AG10803 (cell line): ENCODE measurements around the gene LMTK3.

ENCODE experiments used
- DNase-seq: peaks from one replicate; pipeline ENCODE4 v3.0.0; 2010; ENCODE audit warnings: low read depth
- H3K4me3 ChIP-seq: 2 replicates; pipeline ENCODE4 v1.5.1; 2011; ENCODE audit warnings: mild to moderate bottlenecking, low read length, control low read depth
- TF ChIP-seq, protein P1 (sequence below): conservative IDR thresholded peaks from 2 replicates; pipeline ENCODE4 v1.5.1; 2011; ENCODE audit warnings: mild to moderate bottlenecking, low read length, control low read depth, inconsistent platforms

The LMTK3 gene

DNA sequence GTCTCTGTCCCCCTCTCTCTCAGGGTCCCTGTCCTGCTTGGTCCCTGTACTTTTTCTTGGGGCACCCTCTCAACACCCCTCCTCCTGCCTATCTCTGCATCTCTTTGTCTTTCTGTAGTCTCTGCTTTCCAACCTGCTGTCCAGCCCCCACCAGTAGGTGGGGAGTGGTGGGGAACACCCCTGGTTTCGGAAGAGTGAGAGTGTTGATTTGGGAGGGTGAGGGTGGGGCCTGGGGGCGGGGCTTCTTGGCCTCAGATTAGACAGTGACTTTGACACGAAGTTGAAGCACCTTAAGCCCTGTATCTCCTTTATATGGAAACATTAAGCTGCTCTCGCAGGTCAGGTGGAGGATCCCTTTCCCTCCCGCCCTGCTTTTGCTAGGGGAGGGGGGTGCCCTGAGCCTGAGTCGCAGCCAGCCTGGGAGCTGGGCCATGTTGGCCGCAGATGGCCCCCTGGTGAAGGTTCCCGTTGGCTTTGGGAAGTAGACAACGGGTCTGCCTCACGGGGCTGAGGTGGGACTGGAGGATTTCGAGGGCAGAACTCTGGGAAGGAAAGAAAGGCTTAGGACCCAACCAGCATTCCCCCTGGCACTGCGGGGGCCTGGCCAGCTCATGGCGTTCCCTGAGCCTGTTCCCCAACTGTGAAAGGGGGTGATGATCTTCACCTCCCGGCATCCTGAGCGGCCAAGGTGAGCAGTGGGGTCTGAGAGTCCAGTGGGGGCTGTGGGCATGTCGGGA, 56.3 kb downstream of the LMTK3 start, which contains the start of gene KCNJ14:
Gene KCNJ14, plus strand, starts transcription at position 404 of the 737 bp plus-strand sequence. CDS start 6,151 bp downstream, outside the sequence.
- no peak for DNase-seq
- H3K4me3 ChIP-seq = no peak within 1 kb of the TSS
- TF ChIP-seq, protein P1, sequence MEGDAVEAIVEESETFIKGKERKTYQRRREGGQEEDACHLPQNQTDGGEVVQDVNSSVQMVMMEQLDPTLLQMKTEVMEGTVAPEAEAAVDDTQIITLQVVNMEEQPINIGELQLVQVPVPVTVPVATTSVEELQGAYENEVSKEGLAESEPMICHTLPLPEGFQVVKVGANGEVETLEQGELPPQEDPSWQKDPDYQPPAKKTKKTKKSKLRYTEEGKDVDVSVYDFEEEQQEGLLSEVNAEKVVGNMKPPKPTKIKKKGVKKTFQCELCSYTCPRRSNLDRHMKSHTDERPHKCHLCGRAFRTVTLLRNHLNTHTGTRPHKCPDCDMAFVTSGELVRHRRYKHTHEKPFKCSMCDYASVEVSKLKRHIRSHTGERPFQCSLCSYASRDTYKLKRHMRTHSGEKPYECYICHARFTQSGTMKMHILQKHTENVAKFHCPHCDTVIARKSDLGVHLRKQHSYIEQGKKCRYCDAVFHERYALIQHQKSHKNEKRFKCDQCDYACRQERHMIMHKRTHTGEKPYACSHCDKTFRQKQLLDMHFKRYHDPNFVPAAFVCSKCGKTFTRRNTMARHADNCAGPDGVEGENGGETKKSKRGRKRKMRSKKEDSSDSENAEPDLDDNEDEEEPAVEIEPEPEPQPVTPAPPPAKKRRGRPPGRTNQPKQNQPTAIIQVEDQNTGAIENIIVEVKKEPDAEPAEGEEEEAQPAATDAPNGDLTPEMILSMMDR = no peak

DNA sequence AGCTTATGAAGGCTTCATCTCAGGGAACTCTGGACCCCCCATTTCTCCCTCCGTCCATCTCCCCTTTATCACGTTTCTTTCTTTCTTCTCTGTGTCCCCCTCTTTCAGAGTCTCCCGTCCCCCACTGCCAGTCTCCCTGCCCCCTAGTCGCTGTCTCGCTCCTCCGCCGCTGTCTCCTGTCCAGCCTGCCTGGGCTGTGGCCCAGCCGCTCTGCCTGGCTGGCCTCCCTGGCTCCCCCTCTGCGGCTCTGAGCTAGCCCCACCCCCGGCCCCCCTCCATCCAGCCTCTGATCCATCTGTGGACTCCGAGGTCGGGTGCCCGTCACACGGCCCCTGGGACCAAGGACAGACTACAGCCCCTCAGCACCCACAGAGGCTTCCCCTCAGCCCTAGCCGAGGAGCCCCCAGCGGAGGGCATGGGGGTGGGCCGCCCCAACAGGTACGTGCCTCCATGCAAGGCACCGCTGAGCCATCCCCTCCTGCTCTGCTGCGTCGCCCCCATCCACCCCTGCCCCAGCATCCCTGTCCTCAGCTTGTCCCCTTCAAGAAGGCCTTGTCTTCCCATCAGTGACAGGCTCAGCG, 57.4 kb downstream of the LMTK3 start:
- TF ChIP-seq, protein P1 = no peak
- DNase-seq = no peak
- H3K4me3 ChIP-seq = no peak overlapping the region

DNA sequence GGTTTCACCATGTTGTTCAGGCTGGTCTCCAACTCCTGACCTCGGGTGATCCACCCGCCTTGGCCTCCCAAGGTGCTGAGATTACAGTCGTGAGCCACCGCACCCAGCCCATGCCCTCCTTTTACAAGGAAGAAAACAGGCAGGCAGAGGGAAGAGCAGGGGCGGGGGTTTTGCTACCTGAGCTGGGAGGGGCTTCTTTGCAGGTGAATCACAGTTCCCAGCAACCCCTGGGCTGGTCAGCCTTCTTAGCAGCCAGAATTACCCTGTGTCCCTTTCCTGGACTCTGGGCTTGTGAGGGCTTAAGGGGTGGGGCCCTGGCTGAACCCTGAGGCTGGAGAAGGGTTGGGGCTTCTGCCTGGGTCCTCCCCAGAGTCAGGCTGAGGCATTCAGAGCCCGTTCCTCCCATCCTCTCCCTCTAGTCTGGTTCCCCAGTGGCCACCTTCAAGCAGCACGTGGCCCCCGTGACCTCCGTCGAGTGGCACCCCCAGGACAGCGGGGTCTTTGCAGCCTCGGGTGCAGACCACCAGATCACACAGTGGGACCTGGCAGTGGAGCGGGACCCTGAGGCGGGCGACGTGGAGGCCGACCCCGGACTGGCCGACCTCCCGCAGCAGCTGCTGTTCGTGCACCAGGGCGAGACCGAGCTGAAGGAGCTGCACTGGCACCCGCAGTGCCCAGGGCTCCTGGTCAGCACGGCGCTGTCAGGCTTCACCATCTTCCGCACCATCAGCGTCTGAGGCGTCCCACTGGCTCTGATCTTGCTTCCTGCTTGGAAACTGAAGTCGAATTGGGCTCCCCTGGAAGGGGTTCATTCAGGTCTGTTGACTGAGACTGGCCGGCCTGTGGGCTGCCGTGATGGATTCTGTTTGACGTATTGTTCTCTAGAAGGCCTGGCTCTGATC, 59.1 kb downstream of the LMTK3 start:
- TF ChIP-seq, protein P1 = no peak
- no peak for DNase-seq
- H3K4me3 ChIP-seq = no peak overlapping the region

DNA sequence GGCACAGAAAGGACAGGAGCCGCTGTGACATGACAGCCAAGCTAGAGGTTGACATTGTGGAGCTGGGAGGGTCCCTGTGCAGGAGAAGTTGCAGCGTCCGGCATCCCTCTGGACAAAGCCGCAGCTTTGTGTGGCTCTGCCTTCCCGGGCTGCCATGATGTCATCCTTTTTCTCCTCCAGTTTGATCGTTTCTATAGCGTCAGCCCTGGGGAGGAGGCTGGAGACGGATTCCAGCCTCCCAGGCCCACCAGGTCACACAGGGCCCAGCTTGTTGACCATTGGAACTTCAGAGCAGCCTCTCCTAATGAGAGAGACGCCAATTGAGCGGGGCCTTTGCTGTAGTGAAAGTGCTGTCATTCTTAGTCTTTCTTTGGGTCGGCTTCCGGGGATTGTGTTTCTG, 60.0 kb downstream of the LMTK3 start:
- H3K4me3 ChIP-seq = no peak overlapping the region
- no peak for DNase-seq
- TF ChIP-seq, protein P1 = no peak

DNA sequence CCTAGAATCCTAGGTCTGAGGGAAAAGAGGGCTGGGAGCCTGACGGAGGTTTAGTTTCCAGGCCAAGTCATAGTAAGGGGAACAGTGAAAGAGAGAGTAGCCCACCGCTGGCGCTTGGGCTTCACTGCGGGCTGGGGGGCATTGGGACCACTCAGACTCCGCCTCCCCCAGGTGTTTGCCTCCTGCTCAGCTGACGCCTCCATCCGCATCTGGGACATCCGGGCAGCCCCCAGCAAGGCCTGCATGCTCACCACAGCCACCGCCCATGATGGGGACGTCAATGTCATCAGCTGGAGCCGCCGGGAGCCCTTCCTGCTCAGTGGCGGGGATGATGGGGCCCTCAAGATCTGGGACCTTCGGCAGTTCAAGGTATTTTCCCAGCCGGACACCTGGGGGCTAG, 60.8 kb downstream of the LMTK3 start:
- H3K4me3 ChIP-seq = no peak overlapping the region
- TF ChIP-seq, protein P1 = no peak
- DNase-seq = no peak

DNA sequence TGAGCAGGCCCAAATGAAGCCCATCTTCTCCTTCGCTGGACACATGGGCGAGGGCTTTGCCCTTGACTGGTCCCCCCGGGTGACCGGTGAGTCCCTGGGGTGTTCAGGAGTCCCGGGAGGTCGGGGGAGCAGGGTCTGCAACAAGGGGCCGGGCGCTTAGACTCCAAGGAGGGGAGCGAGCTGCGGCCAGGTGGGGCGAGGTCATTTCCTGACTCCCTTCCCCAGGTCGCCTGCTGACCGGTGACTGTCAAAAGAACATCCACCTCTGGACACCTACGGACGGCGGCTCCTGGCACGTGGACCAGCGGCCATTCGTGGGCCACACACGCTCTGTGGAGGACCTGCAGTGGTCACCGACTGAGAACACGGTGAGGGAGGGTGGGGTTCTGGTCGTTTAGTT, 61.2 kb downstream of the LMTK3 start:
- TF ChIP-seq, protein P1 = no peak
- H3K4me3 ChIP-seq = no peak overlapping the region
- no peak for DNase-seq
